Adrenal gland (tissue), 5 donors: ENCODE measurements around the gene FAM83E.

Experiments
- POLR2A ChIP-seq, 2 donors: fragments of 450-650 bp; IDR thresholded peaks; one replicate each; pipeline ENCODE4 v1.6.1; 2017; ENCODE audit warnings: antibody characterized with exemption in 2 of 2, mild to moderate bottlenecking in 2 of 2, moderate library complexity in 1 of 2
- TF ChIP-seq, protein P1 (sequence below), 6 experiments: fragments of 450-650 bp in 4 of 6; fragments of 200-600 bp in 2 of 6; sonication (generic) in 1 of 6; IDR thresholded peaks; 1 replicate in 5 of 6; 2 replicates in 1 of 6; pipeline versions ENCODE4 v1.5.1 to v1.8.0; 2016 to 2021; ENCODE audit warnings: antibody characterized with exemption in 6 of 6, mild to moderate bottlenecking in 2 of 6, moderate library complexity in 1 of 6
- donor health status: DM: no; HTN: no; CAD: no.

DNA sequence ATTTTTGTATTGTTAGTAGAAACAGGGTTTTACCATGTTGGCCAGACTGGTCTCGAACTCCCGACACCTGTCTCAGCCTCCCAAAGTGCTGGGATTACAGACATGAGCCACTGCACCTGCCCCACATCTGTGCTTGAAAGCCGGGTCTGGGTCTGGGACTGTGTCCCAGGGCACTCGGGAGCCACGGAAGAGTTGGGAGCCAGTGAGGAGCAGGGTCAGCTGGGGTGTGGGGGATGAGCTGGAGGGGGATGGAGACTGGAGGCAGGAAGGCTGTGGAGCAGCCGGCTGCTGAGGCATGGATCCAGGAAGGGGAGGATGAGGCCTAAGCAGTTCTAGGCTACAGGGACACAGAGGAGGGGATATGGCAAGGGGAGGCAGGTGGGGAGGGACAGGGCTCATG lies 19.0 kb downstream of the FAM83E start:
- TF ChIP-seq, protein P1, sequence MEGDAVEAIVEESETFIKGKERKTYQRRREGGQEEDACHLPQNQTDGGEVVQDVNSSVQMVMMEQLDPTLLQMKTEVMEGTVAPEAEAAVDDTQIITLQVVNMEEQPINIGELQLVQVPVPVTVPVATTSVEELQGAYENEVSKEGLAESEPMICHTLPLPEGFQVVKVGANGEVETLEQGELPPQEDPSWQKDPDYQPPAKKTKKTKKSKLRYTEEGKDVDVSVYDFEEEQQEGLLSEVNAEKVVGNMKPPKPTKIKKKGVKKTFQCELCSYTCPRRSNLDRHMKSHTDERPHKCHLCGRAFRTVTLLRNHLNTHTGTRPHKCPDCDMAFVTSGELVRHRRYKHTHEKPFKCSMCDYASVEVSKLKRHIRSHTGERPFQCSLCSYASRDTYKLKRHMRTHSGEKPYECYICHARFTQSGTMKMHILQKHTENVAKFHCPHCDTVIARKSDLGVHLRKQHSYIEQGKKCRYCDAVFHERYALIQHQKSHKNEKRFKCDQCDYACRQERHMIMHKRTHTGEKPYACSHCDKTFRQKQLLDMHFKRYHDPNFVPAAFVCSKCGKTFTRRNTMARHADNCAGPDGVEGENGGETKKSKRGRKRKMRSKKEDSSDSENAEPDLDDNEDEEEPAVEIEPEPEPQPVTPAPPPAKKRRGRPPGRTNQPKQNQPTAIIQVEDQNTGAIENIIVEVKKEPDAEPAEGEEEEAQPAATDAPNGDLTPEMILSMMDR (IDR thresholded peaks at IDR 0.05) = no peak
- TF ChIP-seq POLR2A (IDR thresholded peaks at IDR 0.05) = no peak
